Measurements from ENCODE around the gene LHX2.

GRCh38 chr9:124046189-124046588 is 34.6 kb downstream of the LHX2 start:
- TF ChIP-seq ZNF274 (IDR thresholded peaks at IDR 0.05; ENCODE audit: low read depth, low read length) (no peak), SUZ12 (IDR thresholded peaks at IDR 0.05; ENCODE audit: extremely low read depth, insufficient read depth, insufficient read length) (no peak)
